ENCODE results near the gene PFKP. TPM values are rescaled to one million over a fixed set of nuclear protein-coding genes. Genes with fewer than 3 reads are reported as not detected.

PFKP gene
- total RNA-seq, 3 donors from 2014 or later = 76.1 to 117 (median 100) TPM

- Histone ChIP-seq H3K36me3 (ENCODE audit: low read depth) (no peaks in the 10 kb centered on the region), H3K4me3 (no peak overlapping the region), H3K4me1 (ENCODE audit: low read depth) (peaks cover 9% of the 10 kb centered on the region), H3K9me3 (no peaks in the 10 kb centered on the region)
- TF ChIP-seq CTCF (IDR thresholded peaks at IDR 0.05) = no peak
- intact Hi-C loops (cut with DNase I, micrococcal nuclease) = no loop called here
- ATAC-seq = no peak
- no peak for DNase-seq
Measured at GRCh38 chr10:3106928-3107425, 39.6 kb downstream of the PFKP start.

- H3K4me3 ChIP-seq = no peak overlapping the region
- H3K36me3 ChIP-seq (ENCODE audit: low read depth) = no peaks in the 10 kb centered on the region
- intact Hi-C loops (cut with DNase I, micrococcal nuclease) = no loop called here
- peak; percentile 30 for ATAC-seq
- H3K4me1 ChIP-seq (ENCODE audit: low read depth) = peaks cover 9% of the 10 kb centered on the region
- peak in 2 of 3 donors; percentile 23 to 72 for DNase-seq
- no peaks in the 10 kb centered on the region for H3K9me3 ChIP-seq
- TF ChIP-seq CTCF (IDR thresholded peaks at IDR 0.05) = no peak
Measured at GRCh38 chr10:3107426-3107961, 40.1 kb downstream of the PFKP start.

- H3K4me3 ChIP-seq = no peak overlapping the region
- H3K4me1 ChIP-seq (ENCODE audit: low read depth) = peaks cover 5% of the 10 kb centered on the region
- ATAC-seq = no peak
- H3K36me3 ChIP-seq (ENCODE audit: low read depth) = no peaks in the 10 kb centered on the region
- TF ChIP-seq CTCF (IDR thresholded peaks at IDR 0.05) = no peak
- intact Hi-C loops (cut with DNase I, micrococcal nuclease) = no loop called here
- H3K9me3 ChIP-seq = no peaks in the 10 kb centered on the region
- DNase-seq = no peak
Measured at GRCh38 chr10:3108033-3108432, 40.7 kb downstream of the PFKP start.

GRCh38 chr10:3108575-3109105, 41.3 kb downstream of the PFKP start:
- Histone ChIP-seq H3K4me3 (no peak overlapping the region), H3K9me3 (no peaks in the 10 kb centered on the region), H3K36me3 (ENCODE audit: low read depth) (no peaks in the 10 kb centered on the region), H3K4me1 (ENCODE audit: low read depth) (no peaks in the 10 kb centered on the region)
- no peak for TF ChIP-seq CTCF (IDR thresholded peaks at IDR 0.05)
- DNase-seq (no peak), ATAC-seq (no peak)
- intact Hi-C loops (cut with DNase I, micrococcal nuclease) = no loop called here

- Histone ChIP-seq H3K9me3 (no peaks in the 10 kb centered on the region), H3K4me1 (ENCODE audit: low read depth) (no peaks in the 10 kb centered on the region), H3K4me3 (no peak overlapping the region), H3K36me3 (ENCODE audit: low read depth) (no peaks in the 10 kb centered on the region)
- no peak for DNase-seq
- intact Hi-C loops (cut with DNase I, micrococcal nuclease) = no loop called here
- no peak for TF ChIP-seq CTCF (IDR thresholded peaks at IDR 0.05)
- ATAC-seq = no peak
Measured at GRCh38 chr10:3109196-3109595, 41.8 kb downstream of the PFKP start.
